ENCODE results near the gene ADAM15.
A peak's percentile ranks its signal among the peaks of the same experiment; 100 is the strongest.

ADAM15 gene

GRCh38 chr1:155032886-155033285 lies 18.2 kb upstream of the ADAM15 start:
- no peak for DNase-seq

- no peak for DNase-seq
These were observed 17.6 kb upstream of the ADAM15 start, which contains the start of the genes DCST1 and DCST2 for GRCh38 chr1:155033524-155033923. Gene DCST1 (plus strand): TSS chr1:155033824. CDS start chr1:155034037, 213 bp downstream. Gene DCST2 (minus strand): TSS chr1:155033781. CDS start chr1:155033701, 80 bp downstream.

GRCh38 chr1:155034318-155035208 lies 16.6 kb upstream of the ADAM15 start:
- no peak for DNase-seq

- DNase-seq, result no peak
These were observed 15.2 kb upstream of the ADAM15 start for GRCh38 chr1:155035936-155036335.

GRCh38 chr1:155037043-155037442 lies 14.1 kb upstream of the ADAM15 start:
- no peak for DNase-seq

GRCh38 chr1:155037851-155038441 lies 13.2 kb upstream of the ADAM15 start:
- DNase-seq, result no peak

GRCh38 chr1:155038602-155039307 lies 12.4 kb upstream of the ADAM15 start:
- no peak for DNase-seq

- no peak for DNase-seq
These were observed 11.8 kb upstream of the ADAM15 start for GRCh38 chr1:155039308-155039669.

- no peak for DNase-seq
These were observed 10.6 kb upstream of the ADAM15 start for GRCh38 chr1:155040358-155041093.

GRCh38 chr1:155042789-155043188 lies 8.3 kb upstream of the ADAM15 start:
- DNase-seq, result no peak

- peak in 1 of 3 experiments; percentile 16 for DNase-seq
These were observed 7.8 kb upstream of the ADAM15 start for GRCh38 chr1:155043301-155043702.

GRCh38 chr1:155043793-155044192 lies 7.3 kb upstream of the ADAM15 start:
- DNase-seq, result no peak

GRCh38 chr1:155044365-155044764 lies 6.8 kb upstream of the ADAM15 start:
- no peak for DNase-seq

- peak; percentile 52 to 75 (median 72) for DNase-seq
These were observed 6.1 kb upstream of the ADAM15 start for GRCh38 chr1:155044812-155045657.

- DNase-seq, result no peak
These were observed 2.4 kb upstream of the ADAM15 start for GRCh38 chr1:155048449-155049334.

GRCh38 chr1:155049651-155050559 lies 1.2 kb upstream of the ADAM15 start:
- DNase-seq, result peak in 1 of 3 experiments; percentile 71

GRCh38 chr1:155051342-155051776 lies 243 bp downstream of the ADAM15 start:
- peak in 1 of 3 experiments; percentile 70 for DNase-seq

- DNase-seq, result peak; percentile 57 to 72 (median 69)
These were observed 772 bp downstream of the ADAM15 start for GRCh38 chr1:155051777-155052398.
